Endothelial cell of umbilical vein (primary cell): ENCODE measurements around the gene CBLC. TPM values are rescaled to one million over a fixed set of nuclear protein-coding genes. Genes with fewer than 3 reads are reported as not detected.

Source experiments
- BruUV-seq: library from RNA; stranded (reverse); fragments of 400-500 nt; replicated peaks from 2 replicates; lab custom pipeline; 2021; lab: Mats Ljungman, UMichigan
- CTCF ChIA-PET: fragments of 300-600, 350-600 bp; sonication (Branson Sonifier 250); formaldehyde crosslinking; loops from one replicate; lab custom pipeline; 2021; ENCODE audit warnings: antibody characterized with exemption, inconsistent platforms; lab: Charles Lee
- POLR2A ChIA-PET: fragments of 300-600, 350-600 bp; sonication (Branson Sonifier 250); formaldehyde crosslinking; loops from one replicate; lab custom pipeline; 2021; ENCODE audit warnings: antibody characterized with exemption, inconsistent platforms; lab: Charles Lee
- DNase-seq: peaks from one replicate; pipeline ENCODE4 v3.0.0-alpha.2; 2011; ENCODE audit warnings: low read depth, low spot score
- FAIRE-seq: peaks from 2 replicates; lab custom pipeline; 2011; peaks lifted over from hg19 to GRCh38; lab: Jason Lieb, UNC
- H2AFZ ChIP-seq: 2 replicates; pipeline ENCODE4 v1.6.0; 2012; ENCODE audit warnings: low read depth, low read length, control low read depth, inconsistent platforms
- H3K27ac ChIP-seq: 2 replicates; pipeline ENCODE4 v1.5.1; 2011; ENCODE audit warnings: low read depth, mild to moderate bottlenecking, control low read depth, low read length, moderate library complexity; ENCODE audit not compliant: insufficient read depth
- H3K27me3 ChIP-seq, 2 experiments: 2 replicates each; pipeline versions ENCODE4 v1.6.0 to v1.6.1; 2011; ENCODE audit warnings: low read length in 2 of 2, mixed read lengths in 1 of 2; ENCODE audit not compliant: control insufficient read depth in 2 of 2, insufficient read depth in 2 of 2
- H3K36me3 ChIP-seq, 2 experiments: 2 replicates in 1 of 2; 3 replicates in 1 of 2; pipeline ENCODE4 v1.5.1; 2011; ENCODE audit warnings: low read length in 2 of 2, mild to moderate bottlenecking in 1 of 2, moderate library complexity in 1 of 2; ENCODE audit not compliant: control insufficient read depth in 2 of 2, insufficient read depth in 2 of 2; ENCODE audit errors: extremely low read depth in 1 of 2
- H3K4me1 ChIP-seq: 3 replicates; pipeline ENCODE4 v1.5.1; 2011; ENCODE audit warnings: mild to moderate bottlenecking, low read length; ENCODE audit not compliant: control insufficient read depth, insufficient read depth; ENCODE audit errors: extremely low read depth
- H3K4me2 ChIP-seq: 2 replicates; pipeline ENCODE4 v1.6.1; 2011; ENCODE audit warnings: low read length, control low read depth, mixed read lengths; ENCODE audit not compliant: insufficient read depth
- H3K4me3 ChIP-seq, 3 experiments: fragments of 200-600 bp in 1 of 3; sonication (generic), shearing (Covaris generic) in 1 of 3; replicated peaks in 1 of 3; 2 replicates each; pipeline ENCODE4 v1.5.1; 2011 to 2016; ENCODE audit warnings: control low read depth in 3 of 3, low read length in 3 of 3, mild to moderate bottlenecking in 2 of 3, inconsistent platforms in 1 of 3, low read depth in 1 of 3, moderate library complexity in 1 of 3; ENCODE audit not compliant: insufficient read depth in 1 of 3
- H3K79me2 ChIP-seq: 2 replicates; pipeline ENCODE4 v1.6.0; 2012; ENCODE audit warnings: low read length, inconsistent platforms; ENCODE audit not compliant: control insufficient read depth, insufficient read depth
- H3K9ac ChIP-seq: replicated peaks from 2 replicates; pipeline ENCODE3; 2011; ENCODE audit warnings: low read length, control low read depth; ENCODE audit not compliant: insufficient read depth; ENCODE audit errors: extremely low read depth
- H3K9me1 ChIP-seq: replicated peaks from 3 replicates; pipeline ENCODE4 v1.6.0; 2011; ENCODE audit warnings: mild to moderate bottlenecking, low read length; ENCODE audit not compliant: control insufficient read depth, insufficient read depth; ENCODE audit errors: extremely low read depth
- H3K9me3 ChIP-seq: replicated peaks from 2 replicates; pipeline ENCODE4 v1.5.1; 2012; ENCODE audit warnings: low read length, inconsistent platforms; ENCODE audit not compliant: control insufficient read depth, insufficient read depth
- H4K20me1 ChIP-seq: replicated peaks from 2 replicates; pipeline ENCODE3; 2011; ENCODE audit warnings: mild to moderate bottlenecking, low read length; ENCODE audit not compliant: control insufficient read depth, insufficient read depth; ENCODE audit errors: extremely low read depth
- EZH2 ChIP-seq: IDR thresholded peaks from 2 replicates; pipeline ENCODE4 v1.6.1; 2012; ENCODE audit warnings: borderline replicate concordance, low read depth, mild to moderate bottlenecking, moderate library complexity, low read length, inconsistent platforms; ENCODE audit not compliant: severe bottlenecking
- FOS ChIP-seq: IDR thresholded peaks from 2 replicates; pipeline ENCODE4 v1.6.1; 2011; ENCODE audit warnings: mild to moderate bottlenecking, low read length, moderate library complexity, borderline replicate concordance; ENCODE audit not compliant: insufficient read depth
- GATA2 ChIP-seq: IDR thresholded peaks from 2 replicates; pipeline ENCODE4 v1.7.0; 2011; ENCODE audit warnings: low read depth, mild to moderate bottlenecking, moderate library complexity, mixed read lengths, low read length; ENCODE audit not compliant: insufficient read length, insufficient read depth
- JUN ChIP-seq: IDR thresholded peaks from 2 replicates; pipeline ENCODE4 v1.6.1; 2011; ENCODE audit warnings: borderline replicate concordance, low read depth; ENCODE audit not compliant: insufficient read length, insufficient read depth
- MAX ChIP-seq: IDR thresholded peaks from 2 replicates; pipeline ENCODE4 v1.6.1; 2011; ENCODE audit not compliant: insufficient read depth, insufficient read length
- POLR2A ChIP-seq: IDR thresholded peaks from 2 replicates; pipeline ENCODE4 v1.6.1; 2012; ENCODE audit warnings: low read depth, mild to moderate bottlenecking, control low read depth, low read length
- POLR2AphosphoS5 ChIP-seq: IDR thresholded peaks from 2 replicates; pipeline ENCODE4 v1.6.1; 2012; ENCODE audit warnings: low read depth, mild to moderate bottlenecking, control low read depth, low read length, moderate library complexity; ENCODE audit not compliant: insufficient read depth
- dilution Hi-C: fragments of 300-500 bp; cut with MboI; formaldehyde crosslinking; loops from one replicate; pipeline ENCODE4 v1.15.0; 2019; ENCODE audit warnings: low sequenced_read_pairs; ENCODE audit not compliant: extremely low pct_ligation_motif_present
- intact Hi-C: fragments of 100-400 bp; cut with micrococcal nuclease; formaldehyde crosslinking; loops from one replicate; pipeline ENCODE4 v1.10.0; 2022
- polyA plus RNA-seq, 4 experiments: library from polyadenylated mRNA; depleted of rRNA in 3 of 4; stranded (reverse) in 3 of 4; unstranded in 1 of 4; fragments of >200 nt; gene quantifications; 2 replicates each; pipeline versions ENCODE4 v1.2.1 to v1.2.3, GENCODE V29; 2011 to 2012; ENCODE audit warnings: missing spikeins in 1 of 4
- total RNA-seq: library from RNA; stranded (reverse); gene quantifications from 2 replicates; pipeline ENCODE4 v1.2.3, GENCODE V29; 2021

The CBLC gene
- total and polyA plus RNA-seq, 2 donors (not counting 3 experiments of a cell fraction or from before 2014, with no cell fraction given), result 0.04 TPM; not detected in 1

- H3K36me3 ChIP-seq, result no peaks in the 10 kb centered on the region
- ChIA-PET CTCF (interaction anchor here (1.5 to 19.4 kb wide), 2 partner anchors 52 to 87 kb away, joined by 5 to 688 read pairs; no protein-coding TSS in a partner anchor), POLR2A (interaction anchor here (0.6 to 0.7 kb wide), 2 partner anchors 166 to 1258 kb away, joined by 5 to 7 read pairs; no protein-coding TSS in a partner anchor)
- FAIRE-seq, result no peak
- H2AFZ ChIP-seq, result no peak overlapping the region
- no peaks in the 10 kb centered on the region for H4K20me1 ChIP-seq
- H3K27me3 ChIP-seq, result no peaks in the 10 kb centered on the region
- no peaks in the 10 kb centered on the region for H3K9me1 ChIP-seq
- dilution Hi-C loops (no loop called here), intact Hi-C loops (no loop called here)
- no peaks in the 10 kb centered on the region for H3K79me2 ChIP-seq
- H3K9ac ChIP-seq, result no peak overlapping the region
- H3K27ac ChIP-seq, result no peak overlapping the region
- TF ChIP-seq FOS, result no peak
- no peak for TF ChIP-seq JUN
- TF ChIP-seq POLR2AphosphoS5, result no peak
- TF ChIP-seq POLR2A, result no peak
- no peak for TF ChIP-seq EZH2
- TF ChIP-seq GATA2, result no peak
- no peak for TF ChIP-seq MAX
- H3K4me1 ChIP-seq, result peaks cover 12% of the 10 kb centered on the region
- H3K4me3 ChIP-seq, result no peak overlapping the region
- no peak overlapping the region for H3K4me2 ChIP-seq
- no TSS peak for BruUV-seq
- no peak for DNase-seq
- no peaks in the 10 kb centered on the region for H3K9me3 ChIP-seq
These were observed 1.9 kb upstream of the CBLC start for GRCh38 chr19:44775676-44776240.
